Activated CD4-positive, CD25-positive, alpha-beta regulatory T cell treated with anti-CD3 and anti-CD28 coated beads, Interleukin-2, amount 50 U/mL, for 72 hours (primary cell): ENCODE data around the gene EPHX1.
"Not testable (repeated sequence)": the region's sequence is repeated elsewhere in the genome, so short reads cannot be mapped to it uniquely, and the experiment has no call there.

Source experiments
- DNase-seq: peaks from one replicate; pipeline ENCODE4 v3.0.0; 2021

EPHX1 gene

GRCh38 chr1:225883616-225884265 is 73.8 kb downstream of the EPHX1 start:
- no peak for DNase-seq

- no peak for DNase-seq
Observed at GRCh38 chr1:225885336-225885735, 75.4 kb downstream of the EPHX1 start.

- no peak for DNase-seq
Observed at GRCh38 chr1:225886159-225887029, 76.5 kb downstream of the EPHX1 start.

- no peak for DNase-seq
Observed at GRCh38 chr1:225887030-225887314, 77.0 kb downstream of the EPHX1 start.

- DNase-seq: not testable (repeated sequence)
Observed at GRCh38 chr1:225887554-225888288, 77.8 kb downstream of the EPHX1 start.

GRCh38 chr1:225888289-225888897 is 78.5 kb downstream of the EPHX1 start:
- DNase-seq: no peak

- DNase-seq: no peak
Observed at GRCh38 chr1:225888898-225889601, 79.1 kb downstream of the EPHX1 start, which contains the start of gene LEFTY1. TSS of gene LEFTY1 (minus strand) at chr1:225889146. CDS start at chr1:225889066, 80 bp downstream.

- DNase-seq: no peak
Observed at GRCh38 chr1:225889743-225890142, 79.8 kb downstream of the EPHX1 start.

- DNase-seq: no peak
Observed at GRCh38 chr1:225890346-225891228, 80.7 kb downstream of the EPHX1 start.

GRCh38 chr1:225891229-225891972 is 81.5 kb downstream of the EPHX1 start:
- DNase-seq: no peak

- no peak for DNase-seq
Observed at GRCh38 chr1:225892307-225892706, 82.4 kb downstream of the EPHX1 start.
